Transverse colon (tissue), 4 donors: ENCODE results near the gene NDST4. TPM values are rescaled to one million over a fixed set of nuclear protein-coding genes. Genes with fewer than 3 reads are reported as not detected.
A peak's percentile ranks its signal among the peaks of the same experiment; 100 is the strongest.

Experiments used
- DNase-seq: peaks from one replicate; pipeline ENCODE4 v3.0.0-alpha.2; 2019
- H3K27ac ChIP-seq, 4 donors: fragments of 200-600 bp; sonication (generic); 2 replicates each; pipeline ENCODE4 v1.5.1; 2016 to 2018; ENCODE audit warnings: inconsistent platforms in 4 of 4
- H3K27me3 ChIP-seq: fragments of 200-600 bp; sonication (generic); 2 replicates; pipeline ENCODE4 v1.5.1; 2017; ENCODE audit warnings: inconsistent platforms
- H3K36me3 ChIP-seq, 4 donors: fragments of 200-600 bp; sonication (generic); 2 replicates each; pipeline ENCODE4 v1.5.1; 2017 to 2019; ENCODE audit warnings: inconsistent platforms in 4 of 4
- H3K4me1 ChIP-seq, 4 donors: fragments of 200-600 bp; sonication (generic); 2 replicates each; pipeline ENCODE4 v1.5.1; 2017 to 2020; ENCODE audit warnings: inconsistent platforms in 4 of 4
- H3K4me3 ChIP-seq, 4 donors: fragments of 200-600 bp; sonication (generic); 1 replicate in 1 of 4; 2 replicates in 3 of 4; pipeline versions ENCODE4 v1.5.1 to v1.6.1; 2017 to 2019; ENCODE audit warnings: inconsistent platforms in 4 of 4
- H3K9me3 ChIP-seq, 2 donors: fragments of 200-600 bp; sonication (generic); 2 replicates each; pipeline ENCODE4 v1.5.1; 2017 to 2019; ENCODE audit warnings: inconsistent platforms in 2 of 2
- CTCF ChIP-seq, 5 experiments: fragments of 200-600 bp in 3 of 5; fragments of 450-650 bp in 2 of 5; sonication (generic) in 3 of 5; IDR thresholded peaks; 1 replicate in 2 of 5; 2 replicates in 3 of 5; pipeline ENCODE4 v1.5.1; 2016 to 2017; ENCODE audit warnings: antibody characterized with exemption in 5 of 5, inconsistent platforms in 3 of 5, mild to moderate bottlenecking in 2 of 5, moderate library complexity in 1 of 5
- EP300 ChIP-seq: sonication (generic); formaldehyde crosslinking; IDR thresholded peaks from one replicate; pipeline ENCODE4 v1.6.1; 2017; ENCODE audit warnings: antibody characterized with exemption, low read depth
- POLR2A ChIP-seq: fragments of 450-650 bp; IDR thresholded peaks from one replicate; pipeline ENCODE4 v1.6.1; 2016; ENCODE audit warnings: antibody characterized with exemption, mild to moderate bottlenecking, moderate library complexity
- POLR2AphosphoS5 ChIP-seq, 3 donors: sonication (generic); formaldehyde crosslinking; IDR thresholded peaks; one replicate each; pipeline ENCODE4 v1.6.1; 2016; ENCODE audit warnings: antibody characterized with exemption in 3 of 3
- WGBS, 2 donors: methylation state at CpG; one replicate each; pipeline ENCODE4 v1.1.5; 2018; ENCODE audit warnings: low coverage in 1 of 2; 5-methylcytosine and 5-hydroxymethylcytosine counted together
- in situ Hi-C, 4 donors: fragments of 200-750 bp; cut with MboI; loops; one replicate each; pipeline versions ENCODE4 v1.15.0 to v1.15.1; 2017; ENCODE audit warnings: low sequenced_read_pairs in 3 of 4, low pct_ligation_motif_present in 1 of 4, low pct_unique_long_range_greater_than_20kb in 1 of 4
- intact Hi-C: fragments of 100-400 bp; cut with DNase I; formaldehyde crosslinking; loops from one replicate; pipeline ENCODE4 v1.15.1; 2023; ENCODE audit warnings: low total_unique reads
- small RNA-seq, 4 donors: library from RNA; depleted of rRNA; stranded (forward); fragments of <200 nt; gene quantifications; one replicate each; pipeline ENCODE3, GENCODE V24; 2016
- total RNA-seq, 4 donors: library from RNA; depleted of rRNA; stranded (reverse); fragments of >200 nt; gene quantifications; one replicate each; pipeline ENCODE4 v1.1.0, GENCODE V29; 2016

The NDST4 gene
- total RNA-seq, 4 donors from 2014 or later = 0.14 TPM; not detected in 3

GRCh38 chr4:114780205-114780604 lies 333.2 kb downstream of the NDST4 start:
- H3K27me3 ChIP-seq = no peaks in the 10 kb centered on the region
- intact Hi-C loops (no loop called here), in situ Hi-C loops (loop anchor here in 1 of 4 donors (25.0 kb wide), 1 partner anchor 1082 kb away; no protein-coding TSS in a partner anchor)
- no peaks in the 10 kb centered on the region for H3K9me3 ChIP-seq
- 43 to 56% methylated on average over 1 of the region's 1 CpG for WGBS, 2 donors
- no peaks in the 10 kb centered on the region for H3K4me1 ChIP-seq
- H3K27ac ChIP-seq = no peak overlapping the region
- no peaks in the 10 kb centered on the region for H3K36me3 ChIP-seq
- DNase-seq = no peak
- TF ChIP-seq POLR2A = no peak
- TF ChIP-seq EP300 = no peak
- no peak for TF ChIP-seq POLR2AphosphoS5 (IDR thresholded peaks at IDR 0.05)
- peak in 3 of 5 experiments; percentile 23 to 26 (median 24) for TF ChIP-seq CTCF (IDR thresholded peaks at IDR 0.05)
- H3K4me3 ChIP-seq = no peak overlapping the region

Small RNAs within 50 kb of the gene (small RNA-seq; reads per million reads assigned to genes)
- gene RN7SL808P = 0 reads per million in 4 donors
